Kidney epithelial cell (primary cell): Measurements from ENCODE around the gene ACAT1. TPM values are rescaled to one million over a fixed set of nuclear protein-coding genes. Genes with fewer than 3 reads are reported as not detected.

Experiments used
- DNase-seq: peaks from one replicate; pipeline ENCODE4 v3.0.0-alpha.2; 2010; ENCODE audit warnings: low read depth
- H3K27me3 ChIP-seq: 2 replicates; pipeline ENCODE4 v1.6.0; 2011; ENCODE audit warnings: low read length; ENCODE audit not compliant: control insufficient read depth, insufficient read depth
- H3K36me3 ChIP-seq: 2 replicates; pipeline ENCODE4 v1.5.1; 2011; ENCODE audit warnings: low read length; ENCODE audit not compliant: control insufficient read depth, insufficient read depth
- H3K4me3 ChIP-seq: 2 replicates; pipeline ENCODE4 v1.5.1; 2011; ENCODE audit warnings: low read depth, mild to moderate bottlenecking, control low read depth, low read length
- total RNA-seq: library from RNA; depleted of rRNA; stranded (reverse); fragments of >200 nt; gene quantifications from 2 replicates; pipeline ENCODE4 v1.2.3, GENCODE V29; 2015
- TF ChIP-seq, protein P1 (sequence below): IDR thresholded peaks from 2 replicates; pipeline ENCODE4 v1.5.1; 2011; ENCODE audit warnings: mild to moderate bottlenecking, moderate library complexity, low read length, control low read depth, inconsistent platforms; ENCODE audit not compliant: insufficient read depth, poor library complexity, severe bottlenecking

The ACAT1 gene
- total RNA-seq, 1 donor from 2014 or later, result 75.8 TPM

GRCh38 chr11:108135845-108136544 is 14.6 kb downstream of the ACAT1 start:
- Histone ChIP-seq H3K36me3 (no peaks in the 10 kb centered on the region), H3K27me3 (no peaks in the 10 kb centered on the region), H3K4me3 (no peak overlapping the region)
- TF ChIP-seq, protein P1, sequence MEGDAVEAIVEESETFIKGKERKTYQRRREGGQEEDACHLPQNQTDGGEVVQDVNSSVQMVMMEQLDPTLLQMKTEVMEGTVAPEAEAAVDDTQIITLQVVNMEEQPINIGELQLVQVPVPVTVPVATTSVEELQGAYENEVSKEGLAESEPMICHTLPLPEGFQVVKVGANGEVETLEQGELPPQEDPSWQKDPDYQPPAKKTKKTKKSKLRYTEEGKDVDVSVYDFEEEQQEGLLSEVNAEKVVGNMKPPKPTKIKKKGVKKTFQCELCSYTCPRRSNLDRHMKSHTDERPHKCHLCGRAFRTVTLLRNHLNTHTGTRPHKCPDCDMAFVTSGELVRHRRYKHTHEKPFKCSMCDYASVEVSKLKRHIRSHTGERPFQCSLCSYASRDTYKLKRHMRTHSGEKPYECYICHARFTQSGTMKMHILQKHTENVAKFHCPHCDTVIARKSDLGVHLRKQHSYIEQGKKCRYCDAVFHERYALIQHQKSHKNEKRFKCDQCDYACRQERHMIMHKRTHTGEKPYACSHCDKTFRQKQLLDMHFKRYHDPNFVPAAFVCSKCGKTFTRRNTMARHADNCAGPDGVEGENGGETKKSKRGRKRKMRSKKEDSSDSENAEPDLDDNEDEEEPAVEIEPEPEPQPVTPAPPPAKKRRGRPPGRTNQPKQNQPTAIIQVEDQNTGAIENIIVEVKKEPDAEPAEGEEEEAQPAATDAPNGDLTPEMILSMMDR, result no peak
- DNase-seq, result no peak

DNA sequence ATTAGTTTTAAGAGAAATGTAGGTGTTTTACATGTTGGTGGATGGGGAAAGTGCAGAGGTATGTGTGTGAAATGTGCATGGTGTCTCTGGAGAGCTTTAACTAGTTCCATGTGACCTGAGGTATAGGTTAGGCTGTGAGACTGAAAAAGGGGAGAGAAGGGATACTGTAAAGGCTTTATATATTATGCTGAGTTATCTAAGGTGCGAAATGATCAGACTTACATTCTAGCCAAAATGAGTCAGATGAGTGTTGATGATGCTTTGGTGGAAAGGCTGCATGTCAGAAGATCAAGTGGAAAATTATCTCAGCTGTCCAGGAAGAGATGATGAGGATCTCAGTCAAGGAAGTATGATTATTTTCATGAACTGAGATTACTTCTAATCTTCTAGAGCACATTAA is 15.8 kb downstream of the ACAT1 start:
- no peaks in the 10 kb centered on the region for H3K36me3 ChIP-seq
- H3K4me3 ChIP-seq, result no peak overlapping the region
- TF ChIP-seq, protein P1, result no peak
- H3K27me3 ChIP-seq, result no peaks in the 10 kb centered on the region
- DNase-seq, result no peak

GRCh38 chr11:108142304-108142703 is 20.9 kb downstream of the ACAT1 start:
- H3K4me3 ChIP-seq, result no peak overlapping the region
- H3K36me3 ChIP-seq, result no peaks in the 10 kb centered on the region
- H3K27me3 ChIP-seq, result no peaks in the 10 kb centered on the region
- DNase-seq, result no peak
- TF ChIP-seq, protein P1, result no peak

DNA sequence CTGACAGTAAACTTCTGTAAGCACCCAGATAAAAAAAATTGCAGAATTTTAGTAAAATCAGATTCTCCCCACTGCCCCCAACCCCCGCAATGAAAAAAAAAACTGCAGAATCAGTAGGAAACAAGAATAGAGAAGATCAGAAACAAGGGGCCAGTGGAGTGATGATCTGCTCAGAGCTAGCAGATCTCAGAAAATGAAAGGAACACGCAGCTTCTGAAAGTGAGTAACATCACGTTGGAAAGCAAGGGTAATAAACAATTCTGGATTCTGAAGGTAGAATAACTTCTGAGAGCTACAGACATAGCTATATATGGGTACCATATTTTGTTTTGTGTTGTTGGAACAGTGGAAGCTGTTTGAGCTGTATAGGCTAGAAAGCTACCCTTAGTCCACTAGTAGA is 23.2 kb downstream of the ACAT1 start:
- no peak for DNase-seq
- TF ChIP-seq, protein P1, result no peak
- H3K4me3 ChIP-seq, result no peak overlapping the region
- no peaks in the 10 kb centered on the region for H3K36me3 ChIP-seq
- no peaks in the 10 kb centered on the region for H3K27me3 ChIP-seq

DNA sequence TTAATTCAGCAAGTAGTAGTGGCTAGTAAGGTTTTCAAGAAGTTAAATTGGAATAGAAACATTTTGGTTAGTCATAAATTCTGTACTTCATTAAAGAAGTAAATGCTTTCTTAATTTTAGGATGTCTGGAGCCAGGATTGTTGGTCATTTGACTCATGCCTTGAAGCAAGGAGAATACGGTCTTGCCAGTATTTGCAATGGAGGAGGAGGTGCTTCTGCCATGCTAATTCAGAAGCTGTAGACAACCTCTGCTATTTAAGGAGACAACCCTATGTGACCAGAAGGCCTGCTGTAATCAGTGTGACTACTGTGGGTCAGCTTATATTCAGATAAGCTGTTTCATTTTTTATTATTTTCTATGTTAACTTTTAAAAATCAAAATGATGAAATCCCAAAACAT is 25.8 kb downstream of the ACAT1 start:
- no peaks in the 10 kb centered on the region for H3K27me3 ChIP-seq
- H3K36me3 ChIP-seq, result no peaks in the 10 kb centered on the region
- H3K4me3 ChIP-seq, result no peak overlapping the region
- TF ChIP-seq, protein P1, result no peak
- DNase-seq, result no peak

- H3K36me3 ChIP-seq, result no peaks in the 10 kb centered on the region
- H3K4me3 ChIP-seq, result no peak overlapping the region
- H3K27me3 ChIP-seq, result no peaks in the 10 kb centered on the region
- TF ChIP-seq, protein P1, result no peak
- no peak for DNase-seq
Observed at GRCh38 chr11:108148556-108148955, 27.2 kb downstream of the ACAT1 start.
